Lower leg skin (tissue), 3 donors: Measurements from ENCODE around the gene ZNF407.

ENCODE experiments used
- CTCF ChIP-seq, 3 donors: fragments of 450-650 bp; IDR thresholded peaks; one replicate each; pipeline ENCODE4 v1.5.1; 2016; ENCODE audit warnings: antibody characterized with exemption in 3 of 3, mild to moderate bottlenecking in 3 of 3, moderate library complexity in 2 of 3
- POLR2A ChIP-seq, 2 donors: fragments of 450-650 bp; IDR thresholded peaks; one replicate each; pipeline ENCODE4 v1.6.1; 2016 to 2017; ENCODE audit warnings: antibody characterized with exemption in 2 of 2, mild to moderate bottlenecking in 1 of 2, moderate library complexity in 1 of 2

- TF ChIP-seq CTCF (IDR thresholded peaks at IDR 0.05) (no peak), POLR2A (IDR thresholded peaks at IDR 0.05) (no peak)
Observed at GRCh38 chr18:74567822-74568221, 29.8 kb upstream of the ZNF407 start.
